NCI-H2227 treated with DMSO at 0.1 percent for 48 hours (cell line): Measurements from ENCODE around the gene REXO4.

Experiments used
- DNase-seq: peaks from one replicate; lab custom pipeline; 2025; lab: John Stamatoyannopoulos, UW

Gene REXO4

GRCh38 chr9:133367221-133367620 lies 50.6 kb downstream of the REXO4 start:
- no peak for DNase-seq

- no peak for DNase-seq
Observed at GRCh38 chr9:133366435-133366834, 51.4 kb downstream of the REXO4 start.

GRCh38 chr9:133362359-133363044 lies 55.3 kb downstream of the REXO4 start:
- DNase-seq, result no peak

GRCh38 chr9:133361507-133362092 lies 56.2 kb downstream of the REXO4 start:
- DNase-seq, result no peak

GRCh38 chr9:133360400-133361393 lies 57.1 kb downstream of the REXO4 start:
- no peak for DNase-seq

- no peak for DNase-seq
Observed at GRCh38 chr9:133359399-133360175, 58.2 kb downstream of the REXO4 start.

GRCh38 chr9:133357656-133358055 lies 60.2 kb downstream of the REXO4 start:
- DNase-seq, result no peak

- DNase-seq, result peak; percentile 44
Observed at GRCh38 chr9:133356391-133357091, 61.3 kb downstream of the REXO4 start, which contains the start of the genes SURF1 and SURF2. SURF1 (minus strand) TSS chr9:133356487; CDS start chr9:133356453, 34 bp downstream. SURF2 (plus strand) TSS chr9:133356550; CDS start chr9:133356593, 43 bp downstream.
